C4-2B (cell line): Measurements from ENCODE around the gene RRP1B.

ENCODE experiments used
- H3K27ac ChIP-seq: fragments of 450-650 bp; 2 replicates; pipeline ENCODE4 v1.5.1; 2017
- CTCF ChIP-seq: fragments of 450-650 bp; conservative IDR thresholded peaks from 2 replicates; pipeline ENCODE4 v1.5.1; 2017; ENCODE audit warnings: mild to moderate bottlenecking
- ZFX ChIP-seq: fragments of 450-650 bp; IDR thresholded peaks from 2 replicates; pipeline ENCODE4 v1.6.1; 2017

Gene RRP1B

GRCh38 chr21:43689556-43690337 lies 30.4 kb downstream of the RRP1B start:
- no peak overlapping the region for H3K27ac ChIP-seq
- TF ChIP-seq ZFX (no peak), CTCF (no peak)

- no peak overlapping the region for H3K27ac ChIP-seq
- no peak for TF ChIP-seq CTCF
Measured at GRCh38 chr21:43690346-43690745, 31.0 kb downstream of the RRP1B start.

- H3K27ac ChIP-seq = no peak overlapping the region
Measured at GRCh38 chr21:43691086-43691795, 31.9 kb downstream of the RRP1B start.

GRCh38 chr21:43691801-43692200 lies 32.4 kb downstream of the RRP1B start:
- TF ChIP-seq CTCF = no peak
- TF ChIP-seq ZFX = no peak
- H3K27ac ChIP-seq = no peak overlapping the region

More at GRCh38 chr21:43691086-43691795, 31.9 kb downstream of the RRP1B start:
- TF ChIP-seq ZFX (no peak), CTCF (no peak)

- TF ChIP-seq ZFX (no peak), CTCF (no peak)
- H3K27ac ChIP-seq = no peak overlapping the region
Measured at GRCh38 chr21:43692949-43693348, 33.6 kb downstream of the RRP1B start.

- H3K27ac ChIP-seq = no peak overlapping the region
- no peak for TF ChIP-seq ZFX
- TF ChIP-seq CTCF = no peak
Measured at GRCh38 chr21:43693981-43694380, 34.6 kb downstream of the RRP1B start.

GRCh38 chr21:43694437-43695079 lies 35.2 kb downstream of the RRP1B start:
- H3K27ac ChIP-seq = no peak overlapping the region

More at GRCh38 chr21:43694437-43695079, 35.2 kb downstream of the RRP1B start:
- TF ChIP-seq CTCF (no peak), ZFX (no peak)
